Inflammatory macrophage treated with lipopolysaccharide for 1 hour (primary cell): Measurements from ENCODE around the gene SUMO2.
"Not testable (repeated sequence)": the region's sequence is repeated elsewhere in the genome, so short reads cannot be mapped to it uniquely, and the experiment has no call there.

Experiments used
- DNase-seq, 2 donors: peaks; one replicate each; pipeline ENCODE4 v3.0.0-alpha.2; 2020 to 2022

Gene SUMO2

DNA sequence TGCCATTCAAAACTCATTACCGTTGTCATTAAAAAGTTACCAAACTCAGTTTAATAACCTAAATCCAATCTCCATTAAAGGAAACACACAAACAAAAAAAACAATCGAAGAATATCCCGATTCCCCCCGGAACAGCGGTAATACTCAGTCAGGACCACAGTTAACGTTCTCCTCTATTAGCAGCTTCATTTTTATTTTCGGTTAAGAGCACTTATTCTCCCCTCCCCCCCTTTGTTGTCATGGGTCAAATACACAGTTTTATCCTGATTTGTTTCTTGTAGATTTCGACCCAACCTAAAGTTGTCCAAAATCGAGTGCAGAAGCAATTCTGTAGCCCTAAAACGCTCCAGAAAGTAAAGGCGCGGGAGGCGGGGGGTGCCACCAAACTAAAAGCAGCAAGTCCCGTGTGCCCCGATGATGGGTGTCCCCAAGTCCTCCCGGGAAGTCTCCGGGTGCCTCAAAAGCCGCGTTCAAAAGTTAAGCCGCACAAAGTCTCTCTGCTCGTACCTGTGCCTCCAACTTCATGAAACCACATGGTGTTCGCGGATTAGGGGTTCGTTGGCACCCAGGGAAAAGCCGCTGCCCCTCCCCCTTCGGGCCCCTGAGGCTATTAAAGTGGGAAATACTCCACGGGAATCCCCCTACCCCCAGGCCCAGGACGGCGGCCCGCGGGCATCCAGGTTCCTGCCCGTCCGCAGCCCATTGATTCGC, 996 bp downstream of the SUMO2 start:
- peak; percentile 16 to 21 for DNase-seq

DNA sequence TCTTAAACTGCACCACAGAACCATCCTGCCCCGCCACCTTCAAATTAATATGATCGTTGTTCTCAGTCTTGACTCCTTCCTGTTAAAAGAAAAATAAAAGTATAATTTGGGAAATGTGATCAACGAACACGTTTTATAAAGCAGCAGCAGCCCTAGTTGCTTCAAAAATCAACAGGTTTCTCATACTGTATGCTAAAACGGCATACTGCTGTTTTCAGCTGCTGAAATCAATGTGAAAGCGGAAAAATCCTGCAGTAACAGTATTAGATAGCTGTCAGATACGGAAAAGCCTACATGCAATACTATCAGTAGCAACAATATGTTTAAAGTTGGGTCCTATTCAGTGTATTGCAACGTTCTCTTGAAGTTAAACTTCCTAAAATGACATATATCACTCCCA, 1.6 kb downstream of the SUMO2 start:
- no peak for DNase-seq

DNA sequence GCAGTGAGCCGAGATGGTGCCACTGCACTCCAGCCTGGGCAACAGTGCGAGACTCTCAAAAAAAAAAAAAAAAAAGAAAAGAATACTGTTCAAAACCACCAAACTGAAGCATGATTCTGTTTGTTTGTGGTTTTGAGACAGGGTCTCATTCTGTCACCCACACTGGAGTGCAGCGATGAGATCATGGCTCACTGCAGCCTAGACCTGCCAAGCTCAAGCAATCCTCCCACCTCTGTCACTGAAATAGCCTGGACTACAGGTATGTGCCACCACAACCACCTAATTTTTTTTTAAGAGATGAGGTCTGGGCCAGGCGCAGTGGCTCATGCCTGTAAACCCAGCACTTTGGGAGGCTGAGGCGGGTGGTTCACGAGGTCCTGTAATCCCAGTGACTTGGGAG, 4.3 kb downstream of the SUMO2 start:
- DNase-seq, result no peak

DNA sequence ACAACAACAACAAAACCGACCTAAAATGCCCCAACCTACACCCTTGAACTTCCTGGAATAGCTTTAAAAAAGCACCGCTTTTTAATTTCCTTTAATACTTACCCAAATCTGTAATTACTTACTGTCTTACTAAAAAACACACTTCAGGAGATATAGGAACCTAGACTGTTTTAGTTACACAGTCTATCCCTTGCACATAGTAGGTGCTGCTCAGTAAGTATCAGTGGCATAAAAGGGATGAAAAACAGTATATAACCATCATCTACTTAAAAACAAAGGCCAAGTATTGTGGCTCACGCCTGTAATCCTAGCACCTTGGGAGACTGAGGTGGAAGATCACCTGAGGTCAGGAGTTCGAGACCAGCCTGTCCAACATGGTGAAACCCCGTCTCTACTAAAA, 6.1 kb downstream of the SUMO2 start:
- no peak for DNase-seq

DNA sequence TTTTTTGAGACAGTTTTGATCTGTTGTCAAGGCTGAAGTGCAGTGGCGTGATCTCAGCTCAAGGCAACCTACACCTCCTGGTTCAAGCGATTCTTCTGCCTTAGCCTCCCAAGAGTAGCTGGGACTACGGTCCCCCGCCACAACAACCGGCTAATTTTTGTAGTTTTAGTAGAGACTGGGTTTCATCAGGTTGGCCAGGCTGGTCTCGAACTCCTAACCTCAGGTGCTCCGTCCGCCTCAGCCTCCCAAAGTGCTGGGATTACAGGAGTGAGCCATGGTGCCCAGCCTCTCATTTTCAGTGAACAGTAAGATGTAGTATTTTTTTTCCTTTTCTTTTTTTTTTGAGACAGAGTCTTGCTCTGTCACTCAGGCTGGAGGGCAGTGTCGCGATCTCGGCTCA, 7.8 kb downstream of the SUMO2 start:
- DNase-seq, result no peak

DNA sequence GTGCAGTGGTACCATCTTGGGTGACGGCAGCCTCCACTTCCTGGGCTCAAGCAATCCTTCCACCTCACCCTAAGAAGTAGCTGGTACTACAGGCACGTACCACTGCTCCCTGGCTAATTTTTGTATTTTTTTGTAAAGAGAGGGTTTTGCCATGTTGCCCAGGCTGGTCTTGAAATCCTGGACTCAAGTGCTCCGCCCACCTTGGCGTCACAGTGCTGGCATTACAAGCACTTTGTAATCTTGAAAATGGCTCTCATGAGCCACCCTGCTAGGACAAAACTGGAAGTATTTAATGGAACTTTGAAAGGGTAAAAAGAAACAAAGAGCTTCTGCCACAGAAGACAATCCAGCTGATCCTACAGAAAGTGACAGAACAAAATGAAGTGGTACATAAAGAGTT, 9.2 kb downstream of the SUMO2 start:
- no peak for DNase-seq

DNA sequence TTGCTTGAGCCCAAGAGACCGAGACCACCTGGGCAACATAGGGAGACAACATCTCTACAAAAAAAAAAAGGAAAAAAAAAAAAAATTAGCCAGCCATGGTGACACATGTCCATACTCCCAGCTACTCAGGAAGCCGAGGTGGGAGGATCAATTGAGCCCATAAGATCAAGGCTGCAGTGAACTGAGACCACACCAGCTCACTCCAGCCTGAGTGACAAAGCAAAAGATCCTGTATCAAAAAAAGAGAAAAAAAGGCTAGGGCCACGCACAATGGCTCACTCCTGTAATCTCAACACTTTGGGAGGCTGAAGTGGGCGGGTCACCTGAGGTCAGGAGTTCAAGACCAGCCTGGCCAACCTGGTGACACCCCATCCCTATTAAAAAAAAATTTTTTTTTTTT, 13.8 kb downstream of the SUMO2 start:
- no peak for DNase-seq

DNA sequence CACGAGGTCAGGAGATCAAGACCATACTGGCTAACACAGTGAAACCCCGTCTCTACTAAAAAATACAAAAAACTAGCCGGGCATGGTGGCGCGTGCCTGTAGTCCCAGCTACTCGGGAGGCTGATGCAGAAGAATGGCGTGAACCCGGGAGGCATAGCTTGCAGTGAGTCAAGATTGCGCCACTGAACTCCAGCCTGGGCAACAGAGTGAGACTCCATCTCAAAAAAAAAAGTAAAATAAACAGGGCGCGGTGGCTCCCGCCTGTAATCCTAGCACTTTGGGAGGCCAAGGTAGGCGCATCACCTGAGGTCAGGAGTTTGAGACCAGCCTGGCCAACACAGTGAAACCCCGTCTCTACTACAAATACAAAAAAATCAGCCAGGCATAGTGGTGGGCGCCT, 18.2 kb downstream of the SUMO2 start:
- DNase-seq, result not testable (repeated sequence)

DNA sequence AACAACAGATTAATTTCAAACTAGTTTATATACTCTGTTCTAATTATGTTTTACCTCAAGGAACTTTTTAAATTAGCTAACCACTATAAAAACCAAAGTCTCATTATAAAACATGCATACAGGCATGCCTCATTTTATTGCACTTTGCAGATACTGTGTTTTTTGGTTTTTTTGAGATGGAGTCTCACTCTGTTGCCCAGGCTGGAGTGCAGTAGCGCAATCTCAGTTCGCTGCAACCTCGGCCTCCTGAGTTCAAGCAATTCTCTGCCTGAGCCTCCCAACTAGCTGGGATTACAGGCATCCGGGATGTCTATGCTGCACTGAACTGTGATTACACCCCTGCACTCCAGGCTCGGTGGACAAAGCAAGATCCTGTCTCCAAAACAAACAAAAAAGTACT, 19.7 kb downstream of the SUMO2 start:
- no peak for DNase-seq

DNA sequence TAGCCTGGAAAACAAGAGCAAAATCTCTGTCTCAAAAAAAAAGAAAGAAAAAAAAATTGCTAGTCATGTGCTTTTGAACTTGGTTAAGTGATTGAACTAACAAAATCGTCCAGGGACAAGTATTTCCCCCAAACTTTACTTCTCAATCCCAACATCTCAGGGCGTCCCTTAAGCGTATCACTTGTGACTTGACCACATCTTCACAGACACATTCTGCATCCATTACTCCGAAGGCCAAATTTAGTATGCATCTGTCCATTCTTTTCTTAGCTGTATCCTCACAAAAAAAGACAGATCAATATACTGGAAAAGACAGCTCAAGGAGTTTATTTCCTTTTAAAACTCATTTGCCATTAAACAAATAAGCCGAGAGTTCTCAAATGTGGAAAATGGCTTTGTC, 22.5 kb downstream of the SUMO2 start:
- DNase-seq, result no peak

DNA sequence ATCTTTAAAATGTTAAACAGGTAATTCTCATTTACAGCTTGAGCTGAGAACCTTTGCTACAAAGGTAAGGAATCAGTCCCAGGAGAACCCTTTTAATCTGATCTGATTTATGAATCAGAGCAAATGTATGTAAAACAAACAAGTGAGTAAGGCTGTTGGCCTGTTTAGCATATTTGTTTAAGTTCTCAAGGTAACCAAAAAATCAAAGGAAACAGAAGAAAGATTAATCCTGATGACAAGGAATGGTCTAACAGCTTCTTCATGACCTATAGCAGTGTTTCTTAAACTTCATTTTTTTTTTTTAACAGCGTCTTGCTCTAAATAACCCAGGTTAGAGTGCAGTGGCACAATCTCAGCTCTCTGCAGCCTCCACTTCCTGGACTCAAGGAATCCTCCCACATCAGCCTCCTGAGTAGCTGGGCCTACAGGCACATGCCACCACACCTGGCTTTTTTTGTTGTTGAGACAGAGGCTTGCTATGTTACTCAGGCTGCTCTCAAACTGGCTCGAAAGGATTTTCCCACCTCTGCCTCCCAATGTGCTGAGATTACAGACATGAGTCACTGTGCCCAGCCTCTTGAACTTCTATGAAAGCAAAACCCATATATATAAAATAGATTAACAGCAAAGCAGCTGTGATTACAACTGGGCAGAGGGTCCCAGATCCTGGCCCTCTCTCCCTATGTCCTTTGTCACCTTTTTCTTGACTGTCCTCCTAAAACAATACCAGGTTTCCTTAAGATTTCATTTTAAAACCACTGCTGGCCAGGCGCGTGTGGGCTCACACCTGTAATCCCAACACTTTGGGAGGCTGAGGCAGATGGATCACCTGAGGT, 23.3 kb downstream of the SUMO2 start:
- DNase-seq, result no peak

DNA sequence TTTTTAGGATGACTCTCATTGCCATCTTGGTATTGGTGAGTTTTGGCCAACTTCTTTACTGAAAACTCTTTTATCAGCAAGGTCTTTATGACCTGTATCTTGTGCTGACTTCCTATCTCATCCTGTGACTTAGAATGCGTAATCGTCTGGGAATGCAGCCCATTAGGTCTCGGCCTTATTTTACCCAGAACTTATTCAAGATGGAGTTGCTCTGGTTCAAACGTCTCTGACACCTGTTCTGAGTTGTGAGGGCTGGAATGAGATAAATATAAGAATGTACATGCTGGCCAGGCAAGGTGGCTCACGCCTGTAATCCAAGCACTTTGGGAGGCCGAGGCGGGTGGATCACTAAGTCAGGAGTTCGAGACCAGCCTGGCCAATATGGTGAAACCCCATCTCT, 24.3 kb downstream of the SUMO2 start:
- not testable (repeated sequence) for DNase-seq

DNA sequence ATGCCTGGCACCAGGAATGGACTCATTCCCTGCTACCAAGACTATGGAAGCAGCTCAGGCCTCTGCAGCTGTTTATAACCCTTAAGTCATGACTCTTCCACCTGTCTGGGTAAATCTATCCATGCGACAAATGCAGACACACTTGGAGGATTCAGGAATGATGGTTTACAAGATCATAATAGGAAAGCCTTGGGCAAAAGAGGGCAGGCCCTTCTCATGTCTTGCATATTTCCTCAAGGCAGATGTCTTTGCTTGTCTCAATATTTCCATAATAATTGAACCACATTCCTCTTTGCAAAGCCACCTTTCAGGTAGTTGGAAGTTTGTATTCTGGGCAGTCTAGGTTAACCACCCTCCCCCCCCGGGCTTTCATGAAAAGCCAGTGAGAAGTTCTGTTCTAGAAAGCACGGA, 27.6 kb downstream of the SUMO2 start:
- no peak for DNase-seq

DNA sequence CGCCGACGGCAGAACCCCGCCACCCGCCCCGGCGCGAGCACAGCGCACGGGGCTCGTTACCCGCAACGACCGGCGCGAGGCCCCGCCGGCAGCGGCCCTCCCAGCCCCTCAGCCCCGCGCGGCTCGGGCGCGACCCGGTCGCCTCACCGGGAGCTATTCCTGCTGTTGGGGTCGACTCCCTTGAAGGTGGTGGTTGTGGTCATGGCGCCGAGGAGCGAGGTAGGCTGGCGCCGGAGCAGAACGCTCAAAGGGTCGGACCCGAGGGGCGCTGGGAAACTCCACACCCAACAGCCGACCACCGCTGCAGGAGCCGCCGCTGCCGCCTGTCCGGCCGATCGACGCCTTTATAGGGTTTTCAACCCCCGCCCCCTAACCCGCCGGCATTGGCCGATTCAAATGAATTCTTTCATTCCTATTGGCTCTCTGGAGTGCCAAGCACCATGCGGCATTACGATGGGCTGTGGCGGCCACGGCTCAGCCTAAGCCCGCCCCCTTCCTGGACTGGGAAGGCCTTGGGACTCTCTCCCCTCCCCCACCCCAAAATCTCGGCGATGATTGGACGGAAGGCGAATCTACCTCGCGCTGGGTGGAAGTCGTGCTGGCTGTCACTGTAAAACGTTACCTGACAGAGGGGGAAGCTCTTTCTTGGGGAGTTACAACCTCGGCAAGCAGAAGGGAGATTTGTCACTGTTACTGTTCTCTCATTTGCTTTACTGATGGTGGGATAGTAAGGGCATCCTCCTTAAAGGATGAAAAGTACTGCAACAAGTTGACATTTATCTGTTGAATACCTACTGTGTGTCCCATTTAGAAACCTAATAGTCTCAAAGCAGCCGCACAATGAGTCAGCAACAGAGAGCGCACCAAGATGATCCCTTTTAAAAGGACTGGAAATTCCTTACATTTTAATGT, 28.3 kb downstream of the SUMO2 start, which contains the start of gene JPT1:
Gene JPT1 (minus strand): TSS at position 318 of the 912 bp plus-strand sequence. CDS start 115 bp downstream, at position 203.
- peak; percentile 99 for DNase-seq

DNA sequence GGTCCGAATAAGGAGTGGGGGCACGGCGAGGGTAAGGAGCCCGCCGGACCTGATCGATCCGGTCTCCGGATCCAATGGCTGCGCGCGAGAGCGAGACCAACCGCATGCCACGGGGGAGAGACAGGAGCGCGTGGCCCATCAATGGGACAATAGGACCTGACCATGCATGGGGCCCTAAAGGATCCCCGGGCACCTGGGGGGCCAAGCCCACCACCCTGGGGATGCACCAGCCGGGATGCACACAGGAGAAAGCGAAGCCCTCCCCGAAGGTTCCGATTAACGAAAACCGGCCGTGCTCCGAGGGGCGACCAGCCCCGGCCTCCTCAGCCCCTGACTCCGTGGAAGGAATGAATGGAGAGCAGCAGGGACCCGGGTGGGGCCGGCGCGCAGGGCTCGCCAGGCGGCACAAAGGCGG, 29.0 kb downstream of the SUMO2 start:
- no peak for DNase-seq

DNA sequence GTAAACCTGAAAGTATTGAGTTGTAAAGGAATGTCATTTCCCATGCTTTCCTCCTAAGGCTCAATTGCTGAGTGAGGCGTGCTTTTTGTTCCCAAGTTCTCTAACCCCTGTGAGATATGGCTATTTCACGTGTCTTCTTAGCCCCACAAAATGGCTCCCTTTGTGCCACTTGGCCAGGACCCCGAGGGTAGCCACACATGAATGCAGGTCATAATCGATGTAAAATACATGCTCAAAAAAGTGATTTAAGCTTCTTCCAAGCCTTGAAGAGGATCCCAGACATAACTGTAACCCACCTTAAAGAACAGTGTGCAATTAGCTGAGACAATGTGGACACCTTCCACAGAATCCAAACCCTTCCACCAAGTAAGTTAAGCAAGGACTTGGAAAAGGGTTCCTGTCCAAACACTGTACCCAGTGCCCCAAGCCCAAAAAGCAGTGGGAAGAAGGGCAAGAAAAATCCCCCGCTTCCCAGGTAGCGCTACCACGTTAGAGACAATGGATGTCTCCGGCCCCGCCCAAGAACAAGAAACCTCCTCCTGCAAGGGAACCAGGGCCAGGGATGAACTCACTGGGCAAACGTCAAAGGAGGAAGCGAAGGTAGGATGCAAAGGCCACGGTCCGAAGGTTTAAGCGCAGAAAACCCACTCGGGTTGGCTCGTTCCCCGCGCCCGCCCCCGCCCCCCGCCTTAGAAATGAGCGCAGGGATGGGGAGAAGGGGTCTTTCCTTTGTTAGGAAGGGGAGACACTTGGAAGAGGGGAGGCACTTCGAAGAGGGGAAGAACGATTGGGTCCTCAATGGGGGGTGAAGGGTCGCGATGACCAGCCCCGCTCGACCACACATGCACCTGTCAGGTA, 29.6 kb downstream of the SUMO2 start:
- DNase-seq, result peak; percentile 32 to 51

DNA sequence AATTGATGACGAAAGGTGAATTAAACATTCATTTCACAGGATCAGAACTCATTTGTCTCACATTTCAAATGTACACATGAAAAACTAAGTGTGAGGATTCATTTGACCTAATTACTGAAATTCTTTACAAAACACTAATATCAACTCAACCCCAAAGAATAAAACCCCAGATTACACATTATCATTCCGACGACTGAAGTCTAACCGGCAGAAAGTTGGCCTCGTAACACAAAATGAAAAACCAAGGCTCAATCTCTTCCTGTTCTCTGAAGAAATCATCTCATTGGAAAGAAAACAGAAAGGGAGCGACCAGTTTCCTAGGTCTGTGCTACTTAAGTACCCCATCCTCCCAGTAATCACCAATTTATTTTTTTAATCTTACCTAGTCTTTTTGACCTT, 30.2 kb downstream of the SUMO2 start:
- no peak for DNase-seq

DNA sequence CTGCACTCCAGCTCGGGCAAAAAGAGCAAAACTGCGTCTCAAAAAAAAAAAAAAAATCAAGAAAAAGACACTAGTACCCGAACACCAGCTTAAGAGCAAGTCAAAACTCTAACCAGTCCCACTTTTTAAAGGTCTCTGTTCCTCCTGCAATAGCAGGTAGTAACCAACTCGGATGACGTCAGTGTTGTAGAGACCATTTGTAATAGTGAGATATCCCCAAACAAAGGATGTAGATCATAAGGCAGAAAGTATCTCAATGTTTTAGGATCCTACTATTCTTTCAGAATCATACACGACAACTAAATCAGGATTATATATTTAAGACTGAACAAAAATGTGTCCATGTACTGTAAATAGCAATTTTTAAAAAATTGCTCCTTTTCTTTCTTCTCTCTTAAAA, 30.8 kb downstream of the SUMO2 start:
- DNase-seq, result no peak

DNA sequence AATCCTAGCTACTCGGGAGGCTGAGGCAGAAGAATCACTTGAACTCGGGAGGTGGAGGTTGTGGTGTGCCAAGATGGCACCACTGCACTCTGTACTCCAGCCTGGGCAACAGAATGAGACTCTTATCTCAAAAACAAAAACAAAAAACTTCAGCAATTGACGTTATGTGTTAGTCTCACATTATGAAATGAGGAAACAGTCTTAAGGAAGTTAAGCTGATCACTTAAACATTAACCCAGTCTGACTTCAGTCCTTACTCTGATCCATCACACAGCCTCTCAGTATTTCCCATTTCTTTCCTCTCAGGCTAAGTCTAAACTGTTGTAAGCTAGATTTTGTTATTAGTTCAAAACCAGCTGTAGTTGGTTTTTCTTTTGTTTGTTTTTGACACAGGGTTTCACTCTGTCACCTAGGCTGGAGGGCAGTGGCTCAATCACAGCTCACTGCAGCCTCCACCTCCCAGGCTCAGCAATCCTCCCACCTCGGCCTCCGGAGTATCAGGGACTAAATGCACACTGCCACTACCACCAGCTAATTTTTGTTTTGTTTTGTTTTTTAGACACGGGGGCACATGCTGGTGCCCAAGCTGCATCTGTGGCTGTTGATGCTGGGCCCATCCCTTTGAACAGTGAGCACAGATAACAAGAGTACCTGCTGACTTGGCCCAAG, 34.7 kb downstream of the SUMO2 start:
- peak; percentile 42 to 50 for DNase-seq

DNA sequence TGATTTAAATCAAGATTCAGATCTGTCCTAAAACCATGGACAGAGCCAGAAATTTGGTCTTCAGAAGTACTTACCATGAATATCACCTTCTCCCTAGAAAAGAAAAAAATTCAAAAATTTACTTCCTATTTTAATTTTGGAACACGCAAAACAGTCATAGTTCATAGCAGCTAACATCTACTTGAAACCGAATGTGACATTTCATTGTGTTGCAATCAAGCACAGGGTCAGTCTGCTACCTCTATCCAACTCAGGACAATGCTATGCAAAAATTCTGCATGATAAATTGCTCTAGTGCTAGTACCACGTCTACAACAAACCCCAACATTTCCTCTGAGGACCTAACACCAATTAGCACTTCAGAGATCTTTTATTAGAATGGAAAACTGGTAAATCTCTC, 36.2 kb downstream of the SUMO2 start:
- peak; percentile 33 to 50 for DNase-seq

DNA sequence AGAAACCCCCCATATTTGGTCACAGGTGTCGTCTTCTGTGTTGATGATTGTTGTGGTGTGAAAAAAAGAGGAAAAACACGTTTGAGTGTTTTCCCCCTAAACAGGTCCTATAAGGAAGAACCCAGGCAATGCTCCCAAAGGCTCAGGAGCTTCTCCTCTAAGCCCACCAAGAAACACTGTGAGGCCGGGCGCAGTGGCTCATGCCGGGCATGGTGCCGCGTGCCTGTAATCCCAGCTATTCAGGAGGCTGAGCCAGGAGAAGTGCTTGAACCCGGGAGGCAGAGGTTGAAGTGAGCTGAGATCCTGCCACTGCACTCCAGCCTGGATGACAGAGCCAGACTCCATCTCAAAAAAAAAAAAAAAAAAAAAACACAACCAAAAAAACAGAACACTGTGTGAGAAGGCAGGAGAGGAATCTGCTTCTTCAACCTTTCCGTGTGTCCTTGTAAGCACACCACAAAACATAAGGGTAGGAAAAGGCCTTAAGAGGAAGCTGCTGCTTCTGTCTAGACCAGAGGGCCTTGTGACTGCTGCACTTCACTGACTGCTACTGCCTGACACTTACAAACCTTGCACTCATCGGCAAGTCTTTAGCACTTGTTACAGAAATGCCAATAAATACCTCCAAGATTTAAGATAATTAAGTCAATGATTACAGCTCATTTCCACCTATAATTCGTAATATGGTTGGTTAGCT, 37.8 kb downstream of the SUMO2 start:
- no peak for DNase-seq
